H9 (cell line): Measurements from ENCODE around the gene RAB11B. TPM values are rescaled to one million over a fixed set of nuclear protein-coding genes. Genes with fewer than 3 reads are reported as not detected.

Source experiments
- DNase-seq: peaks from one replicate; pipeline ENCODE4 v3.0.0-alpha.2; 2017
- H2AFZ ChIP-seq: one replicate; pipeline ENCODE4 v1.6.1; 2013; ENCODE audit warnings: mild to moderate bottlenecking, low read length, control low read depth, moderate library complexity
- H2AK5ac ChIP-seq: 2 replicates; pipeline ENCODE4 v1.6.1; 2013; ENCODE audit warnings: low read length, control low read depth, mixed read lengths; ENCODE audit not compliant: insufficient read length
- H2BK120ac ChIP-seq: one replicate; pipeline ENCODE4 v1.6.1; 2013; ENCODE audit warnings: low read depth, mild to moderate bottlenecking, low read length, control low read depth, inconsistent platforms; ENCODE audit not compliant: poor library complexity, severe bottlenecking
- H2BK12ac ChIP-seq: 2 replicates; pipeline ENCODE4 v1.6.1; 2013; ENCODE audit warnings: low read length, control low read depth, mixed read lengths, low read depth; ENCODE audit not compliant: insufficient read length
- H2BK15ac ChIP-seq: 2 replicates; pipeline ENCODE4 v1.6.1; 2013; ENCODE audit warnings: low read depth, low read length, control low read depth
- H2BK20ac ChIP-seq: one replicate; pipeline ENCODE4 v1.6.1; 2013; ENCODE audit warnings: low read depth, mild to moderate bottlenecking, low read length, control low read depth, inconsistent platforms; ENCODE audit not compliant: poor library complexity, severe bottlenecking
- H2BK5ac ChIP-seq: 2 replicates; pipeline ENCODE4 v1.6.1; 2013; ENCODE audit warnings: low read length, control low read depth, mixed read lengths; ENCODE audit not compliant: insufficient read length
- H3K14ac ChIP-seq: 2 replicates; pipeline ENCODE4 v1.6.1; 2013; ENCODE audit warnings: low read length, control low read depth; ENCODE audit not compliant: insufficient read depth
- H3K18ac ChIP-seq: 2 replicates; pipeline ENCODE4 v1.6.1; 2013; ENCODE audit warnings: low read depth, mild to moderate bottlenecking, mixed read lengths, low read length, control low read depth; ENCODE audit not compliant: insufficient read length
- H3K23ac ChIP-seq: 2 replicates; pipeline ENCODE4 v1.6.1; 2013; ENCODE audit warnings: low read length, control low read depth, mixed read lengths, low read depth; ENCODE audit not compliant: insufficient read length
- H3K23me2 ChIP-seq: 2 replicates; pipeline ENCODE4 v1.6.1; 2013; ENCODE audit warnings: low read depth, mild to moderate bottlenecking, mixed read lengths, low read length, control low read depth; ENCODE audit not compliant: insufficient read length, poor library complexity, severe bottlenecking
- H3K27ac ChIP-seq: 2 replicates; pipeline ENCODE4 v1.5.1; 2013; ENCODE audit warnings: low read length, control low read depth, mixed read lengths, low read depth; ENCODE audit not compliant: insufficient read length
- H3K27me3 ChIP-seq: 2 replicates; pipeline ENCODE4 v1.6.1; 2013; ENCODE audit warnings: low read length, control low read depth, inconsistent platforms; ENCODE audit not compliant: insufficient read depth
- H3K4ac ChIP-seq: 2 replicates; pipeline ENCODE4 v1.6.1; 2013; ENCODE audit warnings: low read depth, mild to moderate bottlenecking, control low read depth, inconsistent platforms, low read length, moderate library complexity
- H3K4me1 ChIP-seq: 2 replicates; pipeline ENCODE4 v1.6.1; 2013; ENCODE audit warnings: low read length, control low read depth, inconsistent platforms; ENCODE audit not compliant: insufficient read depth
- H3K4me2 ChIP-seq: 2 replicates; pipeline ENCODE4 v1.6.1; 2013; ENCODE audit warnings: low read length, control low read depth, mixed read lengths; ENCODE audit not compliant: insufficient read length, insufficient read depth
- H3K56ac ChIP-seq: 2 replicates; pipeline ENCODE4 v1.6.1; 2013; ENCODE audit warnings: low read depth, mild to moderate bottlenecking, mixed read lengths, low read length, control low read depth; ENCODE audit not compliant: insufficient read length
- H3K79me1 ChIP-seq: 2 replicates; pipeline ENCODE4 v1.6.1; 2013; ENCODE audit warnings: low read depth, mild to moderate bottlenecking, moderate library complexity, low read length, control low read depth, inconsistent platforms; ENCODE audit not compliant: insufficient read depth, poor library complexity, severe bottlenecking
- H3K79me2 ChIP-seq: 2 replicates; pipeline ENCODE4 v1.6.1; 2013; ENCODE audit warnings: low read length, control low read depth, inconsistent platforms; ENCODE audit not compliant: insufficient read depth
- H3K9ac ChIP-seq: 2 replicates; pipeline ENCODE4 v1.6.1; 2013; ENCODE audit warnings: low read length, control low read depth, mixed read lengths; ENCODE audit not compliant: insufficient read length; ENCODE audit errors: extremely low read depth
- H3K9me3 ChIP-seq: one replicate; pipeline ENCODE4 v1.6.1; 2013; ENCODE audit warnings: low read depth, low read length, inconsistent platforms; ENCODE audit not compliant: control insufficient read depth
- H3T11ph ChIP-seq: one replicate; pipeline ENCODE4 v1.6.1; 2013; ENCODE audit warnings: mild to moderate bottlenecking, low read length, control low read depth, inconsistent platforms
- H4K20me1 ChIP-seq: one replicate; pipeline ENCODE4 v1.6.1; 2013; ENCODE audit not compliant: control insufficient read depth, insufficient read length, insufficient read depth
- H4K5ac ChIP-seq: 2 replicates; pipeline ENCODE4 v1.6.1; 2013; ENCODE audit warnings: low read depth, mild to moderate bottlenecking, mixed read lengths, low read length, control low read depth; ENCODE audit not compliant: insufficient read length
- H4K8ac ChIP-seq: replicated peaks from 2 replicates; pipeline ENCODE4 v1.6.1; 2013; ENCODE audit warnings: low read length, control low read depth, mixed read lengths, low read depth; ENCODE audit not compliant: insufficient read length
- H4K91ac ChIP-seq: 2 replicates; pipeline ENCODE4 v1.6.1; 2013; ENCODE audit warnings: low read depth, mild to moderate bottlenecking, moderate library complexity, mixed read lengths, low read length, control low read depth; ENCODE audit not compliant: insufficient read length
- H3K27ac Mint-ChIP-seq, 3 experiments: 2 replicates in 2 of 3; 3 replicates in 1 of 3; pipeline ENCODE4 v1.8.0; 2020 to 2021; ENCODE audit warnings: mixed read lengths in 3 of 3, mild to moderate bottlenecking in 1 of 3, moderate library complexity in 1 of 3
- H3K27me3 Mint-ChIP-seq: 2 replicates; pipeline ENCODE4 v1.8.0; 2021; ENCODE audit warnings: low read depth, mild to moderate bottlenecking, moderate library complexity, mixed read lengths
- H3K36me3 Mint-ChIP-seq, 3 experiments: 2 replicates in 2 of 3; 3 replicates in 1 of 3; pipeline ENCODE4 v1.8.0; 2020 to 2021; ENCODE audit warnings: low read depth in 3 of 3, mixed read lengths in 3 of 3; ENCODE audit not compliant: insufficient read depth in 1 of 3
- H3K4me1 Mint-ChIP-seq, 2 experiments: 2 replicates each; pipeline ENCODE4 v1.8.0; 2020; ENCODE audit warnings: mixed read lengths in 2 of 2
- H3K4me3 Mint-ChIP-seq, 2 experiments: 2 replicates in 1 of 2; 3 replicates in 1 of 2; pipeline ENCODE4 v1.8.0; 2020 to 2021; ENCODE audit warnings: mild to moderate bottlenecking in 2 of 2, mixed read lengths in 2 of 2, moderate library complexity in 1 of 2
- H3K9me3 Mint-ChIP-seq, 2 experiments: 2 replicates in 1 of 2; 3 replicates in 1 of 2; pipeline ENCODE4 v1.8.0; 2020; ENCODE audit warnings: mild to moderate bottlenecking in 2 of 2, mixed read lengths in 2 of 2, moderate library complexity in 1 of 2
- WGBS: extraction: QIAGEN DNeasy Blood & Tissue Kit; methylation state at CpG from one replicate; pipeline ENCODE4 v1.1.7; 2013; ENCODE audit warnings: missing lambda C conversion rate, low lambda C conversion rate, mixed read lengths; ENCODE audit not compliant: insufficient read length; ENCODE audit errors: extremely low coverage; 5-methylcytosine and 5-hydroxymethylcytosine counted together
- total RNA-seq: library from RNA; stranded (reverse); gene quantifications from 2 replicates; pipeline ENCODE4 v1.2.1, GENCODE V29; 2021
- TF ChIP-seq, protein P1 (sequence below): fragments of 200-600 bp; sonication (generic); conservative IDR thresholded peaks from 3 replicates; pipeline ENCODE4 v1.8.0; 2021; ENCODE audit warnings: antibody characterized with exemption, mild to moderate bottlenecking

Gene RAB11B
- total RNA-seq, 1 experiment from 2014 or later = 106 TPM

DNA sequence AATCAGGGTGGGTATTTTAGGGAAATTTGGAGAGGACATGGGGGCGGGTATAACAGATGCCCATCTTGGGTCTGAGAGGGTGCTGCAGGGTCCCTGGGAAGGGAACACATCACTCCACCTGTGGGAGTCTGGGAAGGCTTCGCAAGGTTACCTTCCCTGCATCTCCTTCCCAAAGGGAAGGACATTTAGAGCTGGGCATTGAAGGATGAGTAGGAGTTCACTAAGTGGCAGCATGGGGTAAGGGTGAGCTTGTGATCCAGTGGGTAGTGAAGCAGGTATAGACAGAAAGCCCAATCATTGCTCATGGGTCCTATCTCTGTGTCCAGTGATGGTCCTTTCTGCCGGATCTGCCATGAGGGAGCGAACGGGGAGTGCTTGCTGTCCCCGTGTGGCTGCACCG lies 36.1 kb downstream of the RAB11B start:
- Histone ChIP-seq H2AK5ac (no peak overlapping the region), H3K4me2 (no peak overlapping the region), H2AFZ (no peak overlapping the region), H3K79me2 (no peaks in the 10 kb centered on the region), H2BK120ac (no peak overlapping the region), H4K20me1 (no peaks in the 10 kb centered on the region), H3K9me3 (no peaks in the 10 kb centered on the region), H4K5ac (no peak overlapping the region), H3K27ac (no peak overlapping the region), H2BK15ac (no peak overlapping the region; the same call in 1 of the 2 replicates), H3K4me1 (no peaks in the 10 kb centered on the region), H2BK20ac (no peak overlapping the region), H2BK12ac (no peak overlapping the region), H3K4ac (no peak overlapping the region), H3T11ph (no peak overlapping the region), H3K79me1 (no peaks in the 10 kb centered on the region), H4K8ac (no peak overlapping the region), H3K27me3 (no peaks in the 10 kb centered on the region), H3K18ac (no peak overlapping the region), H3K9ac (no peak overlapping the region), H3K23me2 (no peaks in the 10 kb centered on the region), H2BK5ac (no peak overlapping the region), H3K56ac (no peak overlapping the region), H4K91ac (no peak overlapping the region), H3K23ac (no peak overlapping the region), H3K14ac (no peak overlapping the region)
- Mint-ChIP-seq H3K9me3 (no peaks in the 10 kb centered on the region; a peak in 1 of 5 replicates), H3K27me3 (no peaks in the 10 kb centered on the region), H3K4me1 (peaks cover 0 to 4% of the 10 kb centered on the region in 2 experiments; a peak in 1 of 4 replicates), H3K27ac (peak overlapping the region; percentile 12 to 56 (median 28); a peak in 3 of 7 replicates), H3K36me3 (peaks cover 4 to 15% (median 5%) of the 10 kb centered on the region in 3 experiments; a peak in 5 of 7 replicates), H3K4me3 (peak overlapping the region in 1 of 2 experiments; percentile 21; a peak in 1 of 5 replicates)
- no CpG with 5 or more reads among the region's 7 CpGs for WGBS
- no peak for DNase-seq
- TF ChIP-seq, protein P1, sequence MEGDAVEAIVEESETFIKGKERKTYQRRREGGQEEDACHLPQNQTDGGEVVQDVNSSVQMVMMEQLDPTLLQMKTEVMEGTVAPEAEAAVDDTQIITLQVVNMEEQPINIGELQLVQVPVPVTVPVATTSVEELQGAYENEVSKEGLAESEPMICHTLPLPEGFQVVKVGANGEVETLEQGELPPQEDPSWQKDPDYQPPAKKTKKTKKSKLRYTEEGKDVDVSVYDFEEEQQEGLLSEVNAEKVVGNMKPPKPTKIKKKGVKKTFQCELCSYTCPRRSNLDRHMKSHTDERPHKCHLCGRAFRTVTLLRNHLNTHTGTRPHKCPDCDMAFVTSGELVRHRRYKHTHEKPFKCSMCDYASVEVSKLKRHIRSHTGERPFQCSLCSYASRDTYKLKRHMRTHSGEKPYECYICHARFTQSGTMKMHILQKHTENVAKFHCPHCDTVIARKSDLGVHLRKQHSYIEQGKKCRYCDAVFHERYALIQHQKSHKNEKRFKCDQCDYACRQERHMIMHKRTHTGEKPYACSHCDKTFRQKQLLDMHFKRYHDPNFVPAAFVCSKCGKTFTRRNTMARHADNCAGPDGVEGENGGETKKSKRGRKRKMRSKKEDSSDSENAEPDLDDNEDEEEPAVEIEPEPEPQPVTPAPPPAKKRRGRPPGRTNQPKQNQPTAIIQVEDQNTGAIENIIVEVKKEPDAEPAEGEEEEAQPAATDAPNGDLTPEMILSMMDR = no peak
